ENCODE data around the gene EHD2. TPM values are rescaled to one million over a fixed set of nuclear protein-coding genes. Genes with fewer than 3 reads are reported as not detected.

Gene EHD2
- 106 to 151 TPM (median 129 TPM) in 5 replicates for total RNA-seq (2022; extraction: Qiagen RNA extraction; ENCODE audit: low read depth)

DNA sequence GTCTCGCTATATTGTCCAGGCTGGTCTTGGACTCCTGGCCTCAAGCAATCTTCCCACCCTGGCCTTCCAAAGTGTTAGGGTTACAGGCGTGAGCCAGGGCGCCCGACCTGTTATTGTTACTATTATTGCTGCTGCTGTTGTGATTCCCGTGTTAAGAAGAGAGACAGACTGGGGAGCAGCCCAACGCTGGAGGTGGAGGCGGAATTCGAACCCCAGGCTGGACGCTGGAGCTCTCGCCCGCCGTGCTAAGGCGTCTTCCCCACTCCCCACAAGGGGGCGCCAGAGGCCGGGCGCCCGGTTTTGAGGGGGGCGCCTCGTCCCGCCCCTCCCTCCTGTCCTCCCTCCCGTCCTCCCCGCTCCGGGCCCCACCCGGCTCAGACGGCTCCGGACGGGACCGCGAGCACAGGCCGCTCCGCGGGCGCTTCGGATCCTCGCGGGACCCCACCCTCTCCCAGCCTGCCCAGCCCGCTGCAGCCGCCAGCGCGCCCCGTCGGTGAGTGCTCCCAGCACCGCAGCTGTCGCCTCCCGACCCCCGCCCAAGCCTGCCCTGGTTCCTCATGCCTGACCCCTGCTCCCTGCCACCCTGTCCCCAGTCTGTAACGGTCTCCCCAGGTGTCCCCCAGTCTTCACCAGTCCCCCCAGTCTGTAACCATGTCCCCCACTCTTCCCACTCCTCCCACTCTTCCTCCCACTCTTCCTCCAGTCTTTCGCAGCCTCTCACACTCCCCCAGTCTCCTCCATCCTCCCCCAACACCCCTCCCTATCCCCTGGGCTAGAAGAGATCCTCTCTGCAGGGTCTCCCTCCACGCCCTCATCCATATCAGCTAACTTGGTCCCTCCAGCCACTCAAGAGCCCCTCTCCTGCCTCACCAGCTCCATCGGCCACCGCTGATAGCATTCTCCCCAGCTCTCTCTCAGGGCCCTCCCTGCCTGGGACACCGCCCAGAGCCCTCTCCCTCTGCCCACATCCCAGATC lies at the start of gene EHD2:
Gene EHD2, plus strand, starts transcription at position 377 of the 976 bp plus-strand sequence. CDS start 3,191 bp downstream, outside the sequence.

GRCh38 chr19:47745010-47745901 lies 32.0 kb downstream of the EHD2 start, which contains the start of gene NOP53:
NOP53 (plus strand) TSS chr19:47745546; CDS start chr19:47745560, 14 bp downstream.

GRCh38 chr19:47778049-47778953 lies 65.1 kb downstream of the EHD2 start, which contains the start of gene SELENOW:
SELENOW (plus strand) TSS chr19:47778703; CDS start chr19:47778786, 83 bp downstream.

Other genes with a start within 250 kb of the EHD2 start
- 0.17 to 0.51 TPM (median 0.44 TPM) in 5 replicates for gene SLC8A2, start 241.5 kb upstream of the EHD2 start, total RNA-seq (2022; extraction: Qiagen RNA extraction; ENCODE audit: low read depth)
- gene KPTN, start 229.2 kb upstream of the EHD2 start, total RNA-seq (2022; extraction: Qiagen RNA extraction; ENCODE audit: low read depth) = 16.7 to 22.4 TPM (median 21.2 TPM) in 5 replicates
- 85.6 to 109 TPM (median 90.4 TPM) in 5 replicates for gene NAPA, start 198.4 kb upstream of the EHD2 start, total RNA-seq (2022; extraction: Qiagen RNA extraction; ENCODE audit: low read depth)
- not detected in 5 replicates for gene ZNF541, start 140.3 kb upstream of the EHD2 start, total RNA-seq (2022; extraction: Qiagen RNA extraction; ENCODE audit: low read depth)
- 12.5 to 17.2 TPM (median 12.7 TPM) in 5 replicates for gene BICRA, start 104.3 kb upstream of the EHD2 start, total RNA-seq (2022; extraction: Qiagen RNA extraction; ENCODE audit: low read depth)
- 227 to 326 TPM (median 233 TPM) in 5 replicates for gene NOP53, start 32.1 kb downstream of the EHD2 start, total RNA-seq (2022; extraction: Qiagen RNA extraction; ENCODE audit: low read depth)
- gene SELENOW, start 65.3 kb downstream of the EHD2 start, total RNA-seq (2022; extraction: Qiagen RNA extraction; ENCODE audit: low read depth) = 102 to 159 TPM (median 147 TPM) in 5 replicates
- not detected in 5 replicates for gene TPRX1, start 91.1 kb downstream of the EHD2 start, total RNA-seq (2022; extraction: Qiagen RNA extraction; ENCODE audit: low read depth)
- gene CRX, start 108.5 kb downstream of the EHD2 start, total RNA-seq (2022; extraction: Qiagen RNA extraction; ENCODE audit: low read depth) = not detected in 5 replicates
- gene TPRX2, start 145.8 kb downstream of the EHD2 start, total RNA-seq (2022; extraction: Qiagen RNA extraction; ENCODE audit: low read depth) = not detected in 5 replicates
- not detected in 5 replicates for gene SULT2A1, start 172.9 kb downstream of the EHD2 start, total RNA-seq (2022; extraction: Qiagen RNA extraction; ENCODE audit: low read depth)

Data from A549 treated with DMSO at 1 μM for 4 hours (cell line).